Kidney tubule cell (primary cell): ENCODE data around the gene MRPL52.
"Not testable (repeated sequence)": the region's sequence is repeated elsewhere in the genome, so short reads cannot be mapped to it uniquely, and the experiment has no call there.

ENCODE experiments used
- DNase-seq: peaks from one replicate; pipeline ENCODE4 v3.0.0-alpha.2; 2018; ENCODE audit warnings: low spot score

Gene MRPL52

GRCh38 chr14:22837750-22838538 lies 8.3 kb downstream of the MRPL52 start:
- DNase-seq, result peak; percentile 59

- DNase-seq, result peak; percentile 50
These were observed 8.9 kb downstream of the MRPL52 start for GRCh38 chr14:22838631-22839041.

- DNase-seq, result peak; percentile 22
These were observed 9.6 kb downstream of the MRPL52 start for GRCh38 chr14:22839159-22839779.

DNA sequence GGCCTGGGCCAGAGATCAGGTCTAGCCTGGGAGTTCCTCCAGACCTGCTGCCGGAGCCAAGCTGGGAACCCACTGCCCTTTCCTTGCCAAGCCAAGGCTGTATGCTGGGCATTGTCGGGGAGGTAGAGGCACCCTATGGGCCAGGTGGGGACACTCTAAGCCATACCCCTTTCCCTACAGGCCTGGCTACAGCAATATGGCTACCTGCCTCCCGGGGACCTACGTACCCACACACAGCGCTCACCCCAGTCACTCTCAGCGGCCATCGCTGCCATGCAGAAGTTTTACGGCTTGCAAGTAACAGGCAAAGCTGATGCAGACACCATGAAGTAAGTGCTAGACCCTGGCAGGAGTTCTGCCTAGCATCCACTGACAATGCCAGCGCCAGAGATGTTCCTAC lies 11.6 kb downstream of the MRPL52 start:
- DNase-seq, result no peak

GRCh38 chr14:22841769-22842168 lies 12.1 kb downstream of the MRPL52 start:
- no peak for DNase-seq

- DNase-seq, result no peak
These were observed 12.8 kb downstream of the MRPL52 start for GRCh38 chr14:22842211-22843122.

GRCh38 chr14:22843123-22843925 lies 13.6 kb downstream of the MRPL52 start:
- DNase-seq, result no peak

- no peak for DNase-seq
These were observed 14.8 kb downstream of the MRPL52 start for GRCh38 chr14:22844221-22845102.

DNA sequence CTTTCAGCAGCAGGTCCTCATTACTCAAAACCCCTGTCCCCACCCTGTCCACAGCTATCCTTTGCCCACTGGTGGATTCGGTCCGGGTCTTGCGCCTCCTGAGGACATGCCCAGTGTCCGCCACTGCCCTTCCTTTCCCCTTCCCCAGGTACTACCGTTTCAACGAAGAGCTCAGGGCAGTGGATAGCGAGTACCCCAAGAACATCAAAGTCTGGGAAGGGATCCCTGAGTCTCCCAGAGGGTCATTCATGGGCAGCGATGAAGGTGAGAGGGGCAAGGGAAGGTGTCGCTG lies 15.4 kb downstream of the MRPL52 start:
- DNase-seq, result no peak

- DNase-seq, result no peak
These were observed 16.3 kb downstream of the MRPL52 start for GRCh38 chr14:22845821-22846625.

DNA sequence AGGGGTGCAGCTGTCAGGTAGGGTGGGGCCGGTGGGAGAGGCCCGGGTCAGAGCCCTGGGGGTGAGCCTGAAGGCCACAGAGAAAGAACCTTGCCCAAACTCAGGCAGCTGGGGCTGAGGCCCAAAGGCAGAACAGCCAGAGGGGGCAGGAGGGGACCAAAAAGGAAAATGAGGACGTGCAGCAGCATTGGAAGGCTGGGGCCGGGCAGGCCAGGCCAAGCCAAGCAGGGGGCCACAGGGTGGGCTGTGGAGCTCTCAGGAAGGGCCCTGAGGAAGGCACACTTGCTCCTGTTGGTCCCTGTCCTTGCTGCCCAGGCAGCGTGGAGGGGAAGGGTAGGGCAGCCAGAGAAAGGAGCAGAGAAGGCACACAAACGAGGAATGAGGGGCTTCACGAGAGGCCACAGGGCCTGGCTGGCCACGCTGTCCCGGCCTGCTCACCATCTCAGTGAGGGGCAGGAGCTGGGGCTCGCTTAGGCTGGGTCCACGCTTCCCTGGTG lies 17.2 kb downstream of the MRPL52 start:
- DNase-seq, result no peak

GRCh38 chr14:22847661-22848341 lies 18.1 kb downstream of the MRPL52 start:
- peak; percentile 37 for DNase-seq

DNA sequence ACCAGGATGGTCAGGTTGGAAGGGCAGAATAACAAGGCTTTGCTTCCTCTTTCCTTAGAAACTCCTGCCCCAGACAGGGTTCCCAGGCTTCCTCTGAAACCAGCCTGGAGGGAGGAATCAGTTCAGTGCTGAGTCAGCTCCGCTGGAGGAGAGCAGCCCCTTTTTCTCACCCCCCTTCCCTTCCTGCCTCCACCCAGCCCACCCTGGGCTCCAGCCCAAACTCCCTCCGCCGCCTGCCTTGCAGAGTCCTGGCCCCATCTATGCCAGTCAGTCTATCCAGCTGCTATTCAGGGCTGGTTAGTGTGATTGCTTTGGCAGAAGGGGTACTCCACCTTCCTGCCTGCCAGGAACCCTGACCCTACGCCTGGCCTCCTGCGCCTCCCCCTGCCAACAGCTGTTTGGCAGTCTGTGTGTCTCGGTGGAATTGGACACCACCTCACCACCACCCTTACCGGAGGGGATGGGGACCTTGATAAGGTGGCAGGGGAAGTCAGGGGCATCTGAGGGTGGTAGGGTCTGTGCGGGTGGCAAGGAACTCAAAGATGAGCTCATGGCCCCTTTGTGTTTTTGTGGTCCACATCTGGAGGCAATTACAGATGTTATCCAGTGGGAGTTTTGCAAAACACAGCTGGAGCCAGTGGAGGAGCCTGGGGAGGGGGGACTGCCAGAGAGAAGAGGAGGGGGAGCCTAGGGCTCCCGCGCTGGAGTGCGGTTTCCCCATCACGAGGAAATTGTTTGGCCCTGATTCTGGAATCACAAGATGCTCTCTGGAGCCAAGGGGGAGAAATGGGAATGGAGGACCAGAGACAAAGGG lies 18.9 kb downstream of the MRPL52 start:
- peak; percentile 62 for DNase-seq

- peak; percentile 42 for DNase-seq
These were observed 19.6 kb downstream of the MRPL52 start for GRCh38 chr14:22849212-22849819.

DNA sequence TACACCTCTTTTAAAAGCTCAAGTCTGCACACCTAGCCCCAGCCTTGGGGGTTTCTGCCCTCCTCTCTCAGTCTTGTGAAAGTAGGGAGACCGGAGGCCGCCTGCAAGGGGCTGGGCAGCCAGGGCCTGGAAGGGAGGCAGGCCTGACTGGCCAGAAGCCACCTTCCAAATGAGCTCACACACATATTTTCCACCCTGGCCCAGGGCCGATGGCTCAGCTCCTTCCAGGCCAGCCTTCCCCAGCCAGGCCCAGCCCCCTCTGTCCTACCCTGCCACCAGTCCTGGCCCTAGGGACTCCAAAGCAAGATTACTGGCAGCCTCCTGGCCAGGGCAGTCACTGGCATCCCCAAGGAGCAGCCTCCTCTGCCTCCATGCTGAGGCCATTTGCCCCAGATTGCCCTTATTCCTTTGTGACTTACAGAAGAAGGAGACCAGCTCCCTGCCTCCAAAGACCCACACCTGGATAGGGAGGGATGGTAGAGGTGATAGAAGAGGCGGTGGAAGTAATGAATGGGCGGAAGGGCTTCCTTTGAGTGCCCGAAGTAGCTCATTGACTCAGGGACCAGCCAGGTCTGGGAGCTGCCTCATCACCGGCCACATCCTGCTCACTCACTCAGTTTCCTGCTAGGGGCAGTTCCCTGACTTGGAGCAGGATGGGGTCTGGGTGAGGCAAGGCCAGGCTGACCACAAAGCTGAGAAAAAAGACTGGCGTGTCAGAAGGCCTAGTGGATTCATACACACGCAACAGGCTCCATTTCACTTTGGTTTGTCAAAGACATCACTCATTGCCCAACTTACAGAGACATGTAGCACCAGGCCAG lies 21.5 kb downstream of the MRPL52 start:
- peak; percentile 98 for DNase-seq

- DNase-seq, result not testable (repeated sequence)
These were observed 22.5 kb downstream of the MRPL52 start for GRCh38 chr14:22852178-22852577.

DNA sequence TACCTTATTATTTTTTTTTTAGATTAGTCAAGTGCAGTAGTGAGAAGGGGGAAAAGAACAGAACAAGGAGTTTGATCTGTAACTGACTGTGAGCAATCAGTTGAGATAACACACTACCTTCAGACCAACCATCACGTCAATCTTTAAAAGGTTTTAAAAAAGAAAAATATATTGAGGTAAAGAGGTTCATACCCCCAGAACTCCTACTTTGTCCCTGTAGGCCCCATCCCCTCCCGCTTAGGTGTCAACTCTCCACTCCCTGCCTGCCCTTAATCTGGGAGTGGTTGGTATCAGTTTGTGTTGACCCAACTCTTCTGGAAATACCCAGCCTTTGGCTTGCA lies 22.9 kb downstream of the MRPL52 start:
- DNase-seq, result no peak
